H9 (cell line): Measurements from ENCODE around the gene RPL35. TPM values are rescaled to one million over a fixed set of nuclear protein-coding genes. Genes with fewer than 3 reads are reported as not detected.

Source experiments
- DNase-seq: peaks from one replicate; pipeline ENCODE4 v3.0.0-alpha.2; 2017
- H2AFZ ChIP-seq: one replicate; pipeline ENCODE4 v1.6.1; 2013; ENCODE audit warnings: mild to moderate bottlenecking, low read length, control low read depth, moderate library complexity
- H2AK5ac ChIP-seq: 2 replicates; pipeline ENCODE4 v1.6.1; 2013; ENCODE audit warnings: low read length, control low read depth, mixed read lengths; ENCODE audit not compliant: insufficient read length
- H2BK120ac ChIP-seq: one replicate; pipeline ENCODE4 v1.6.1; 2013; ENCODE audit warnings: low read depth, mild to moderate bottlenecking, low read length, control low read depth, inconsistent platforms; ENCODE audit not compliant: poor library complexity, severe bottlenecking
- H2BK12ac ChIP-seq: 2 replicates; pipeline ENCODE4 v1.6.1; 2013; ENCODE audit warnings: low read length, control low read depth, mixed read lengths, low read depth; ENCODE audit not compliant: insufficient read length
- H2BK15ac ChIP-seq: 2 replicates; pipeline ENCODE4 v1.6.1; 2013; ENCODE audit warnings: low read depth, low read length, control low read depth
- H2BK20ac ChIP-seq: one replicate; pipeline ENCODE4 v1.6.1; 2013; ENCODE audit warnings: low read depth, mild to moderate bottlenecking, low read length, control low read depth, inconsistent platforms; ENCODE audit not compliant: poor library complexity, severe bottlenecking
- H2BK5ac ChIP-seq: 2 replicates; pipeline ENCODE4 v1.6.1; 2013; ENCODE audit warnings: low read length, control low read depth, mixed read lengths; ENCODE audit not compliant: insufficient read length
- H3K14ac ChIP-seq: 2 replicates; pipeline ENCODE4 v1.6.1; 2013; ENCODE audit warnings: low read length, control low read depth; ENCODE audit not compliant: insufficient read depth
- H3K18ac ChIP-seq: 2 replicates; pipeline ENCODE4 v1.6.1; 2013; ENCODE audit warnings: low read depth, mild to moderate bottlenecking, mixed read lengths, low read length, control low read depth; ENCODE audit not compliant: insufficient read length
- H3K23ac ChIP-seq: 2 replicates; pipeline ENCODE4 v1.6.1; 2013; ENCODE audit warnings: low read length, control low read depth, mixed read lengths, low read depth; ENCODE audit not compliant: insufficient read length
- H3K23me2 ChIP-seq: 2 replicates; pipeline ENCODE4 v1.6.1; 2013; ENCODE audit warnings: low read depth, mild to moderate bottlenecking, mixed read lengths, low read length, control low read depth; ENCODE audit not compliant: insufficient read length, poor library complexity, severe bottlenecking
- H3K27ac ChIP-seq: 2 replicates; pipeline ENCODE4 v1.5.1; 2013; ENCODE audit warnings: low read length, control low read depth, mixed read lengths, low read depth; ENCODE audit not compliant: insufficient read length
- H3K27me3 ChIP-seq: 2 replicates; pipeline ENCODE4 v1.6.1; 2013; ENCODE audit warnings: low read length, control low read depth, inconsistent platforms; ENCODE audit not compliant: insufficient read depth
- H3K4ac ChIP-seq: 2 replicates; pipeline ENCODE4 v1.6.1; 2013; ENCODE audit warnings: low read depth, mild to moderate bottlenecking, control low read depth, inconsistent platforms, low read length, moderate library complexity
- H3K4me1 ChIP-seq: 2 replicates; pipeline ENCODE4 v1.6.1; 2013; ENCODE audit warnings: low read length, control low read depth, inconsistent platforms; ENCODE audit not compliant: insufficient read depth
- H3K4me2 ChIP-seq: 2 replicates; pipeline ENCODE4 v1.6.1; 2013; ENCODE audit warnings: low read length, control low read depth, mixed read lengths; ENCODE audit not compliant: insufficient read length, insufficient read depth
- H3K56ac ChIP-seq: 2 replicates; pipeline ENCODE4 v1.6.1; 2013; ENCODE audit warnings: low read depth, mild to moderate bottlenecking, mixed read lengths, low read length, control low read depth; ENCODE audit not compliant: insufficient read length
- H3K79me1 ChIP-seq: 2 replicates; pipeline ENCODE4 v1.6.1; 2013; ENCODE audit warnings: low read depth, mild to moderate bottlenecking, moderate library complexity, low read length, control low read depth, inconsistent platforms; ENCODE audit not compliant: insufficient read depth, poor library complexity, severe bottlenecking
- H3K79me2 ChIP-seq: 2 replicates; pipeline ENCODE4 v1.6.1; 2013; ENCODE audit warnings: low read length, control low read depth, inconsistent platforms; ENCODE audit not compliant: insufficient read depth
- H3K9ac ChIP-seq: 2 replicates; pipeline ENCODE4 v1.6.1; 2013; ENCODE audit warnings: low read length, control low read depth, mixed read lengths; ENCODE audit not compliant: insufficient read length; ENCODE audit errors: extremely low read depth
- H3K9me3 ChIP-seq: one replicate; pipeline ENCODE4 v1.6.1; 2013; ENCODE audit warnings: low read depth, low read length, inconsistent platforms; ENCODE audit not compliant: control insufficient read depth
- H3T11ph ChIP-seq: one replicate; pipeline ENCODE4 v1.6.1; 2013; ENCODE audit warnings: mild to moderate bottlenecking, low read length, control low read depth, inconsistent platforms
- H4K20me1 ChIP-seq: one replicate; pipeline ENCODE4 v1.6.1; 2013; ENCODE audit not compliant: control insufficient read depth, insufficient read length, insufficient read depth
- H4K5ac ChIP-seq: 2 replicates; pipeline ENCODE4 v1.6.1; 2013; ENCODE audit warnings: low read depth, mild to moderate bottlenecking, mixed read lengths, low read length, control low read depth; ENCODE audit not compliant: insufficient read length
- H4K8ac ChIP-seq: replicated peaks from 2 replicates; pipeline ENCODE4 v1.6.1; 2013; ENCODE audit warnings: low read length, control low read depth, mixed read lengths, low read depth; ENCODE audit not compliant: insufficient read length
- H4K91ac ChIP-seq: 2 replicates; pipeline ENCODE4 v1.6.1; 2013; ENCODE audit warnings: low read depth, mild to moderate bottlenecking, moderate library complexity, mixed read lengths, low read length, control low read depth; ENCODE audit not compliant: insufficient read length
- H3K27ac Mint-ChIP-seq, 3 experiments: 2 replicates in 2 of 3; 3 replicates in 1 of 3; pipeline ENCODE4 v1.8.0; 2020 to 2021; ENCODE audit warnings: mixed read lengths in 3 of 3, mild to moderate bottlenecking in 1 of 3, moderate library complexity in 1 of 3
- H3K27me3 Mint-ChIP-seq: 2 replicates; pipeline ENCODE4 v1.8.0; 2021; ENCODE audit warnings: low read depth, mild to moderate bottlenecking, moderate library complexity, mixed read lengths
- H3K36me3 Mint-ChIP-seq, 3 experiments: 2 replicates in 2 of 3; 3 replicates in 1 of 3; pipeline ENCODE4 v1.8.0; 2020 to 2021; ENCODE audit warnings: low read depth in 3 of 3, mixed read lengths in 3 of 3; ENCODE audit not compliant: insufficient read depth in 1 of 3
- H3K4me1 Mint-ChIP-seq, 2 experiments: 2 replicates each; pipeline ENCODE4 v1.8.0; 2020; ENCODE audit warnings: mixed read lengths in 2 of 2
- H3K4me3 Mint-ChIP-seq, 2 experiments: 2 replicates in 1 of 2; 3 replicates in 1 of 2; pipeline ENCODE4 v1.8.0; 2020 to 2021; ENCODE audit warnings: mild to moderate bottlenecking in 2 of 2, mixed read lengths in 2 of 2, moderate library complexity in 1 of 2
- H3K9me3 Mint-ChIP-seq, 2 experiments: 2 replicates in 1 of 2; 3 replicates in 1 of 2; pipeline ENCODE4 v1.8.0; 2020; ENCODE audit warnings: mild to moderate bottlenecking in 2 of 2, mixed read lengths in 2 of 2, moderate library complexity in 1 of 2
- CTCF ChIP-seq: fragments of 200-600 bp; sonication (generic); conservative IDR thresholded peaks from 3 replicates; pipeline ENCODE4 v1.8.0; 2021; ENCODE audit warnings: antibody characterized with exemption, mild to moderate bottlenecking
- WGBS: extraction: QIAGEN DNeasy Blood & Tissue Kit; methylation state at CpG from one replicate; pipeline ENCODE4 v1.1.7; 2013; ENCODE audit warnings: missing lambda C conversion rate, low lambda C conversion rate, mixed read lengths; ENCODE audit not compliant: insufficient read length; ENCODE audit errors: extremely low coverage; 5-methylcytosine and 5-hydroxymethylcytosine counted together
- total RNA-seq: library from RNA; stranded (reverse); gene quantifications from 2 replicates; pipeline ENCODE4 v1.2.1, GENCODE V29; 2021

Gene RPL35
- total RNA-seq, 1 experiment from 2014 or later, result 1,840 TPM

GRCh38 chr9:124873664-124874063, 11.9 kb upstream of the RPL35 start:
- Histone ChIP-seq H3K56ac (no peak overlapping the region), H3K79me2 (peaks cover 27% of the 10 kb centered on the region; the same call in 1 of the 2 replicates), H2BK120ac (no peak overlapping the region), H3K14ac (no peak overlapping the region), H3K9ac (no peak overlapping the region), H4K20me1 (no peaks in the 10 kb centered on the region), H4K5ac (no peak overlapping the region), H2BK20ac (no peak overlapping the region), H2BK15ac (no peak overlapping the region), H4K91ac (no peak overlapping the region), H2AFZ (no peak overlapping the region), H2BK12ac (no peak overlapping the region), H2AK5ac (no peak overlapping the region), H3K9me3 (no peaks in the 10 kb centered on the region), H3K23ac (no peak overlapping the region), H3K27ac (no peak overlapping the region), H3K79me1 (peaks cover 9% of the 10 kb centered on the region), H3K4me2 (no peak overlapping the region), H3K18ac (no peak overlapping the region), H4K8ac (no peak overlapping the region), H3K23me2 (peaks cover 8% of the 10 kb centered on the region), H3T11ph (no peak overlapping the region), H2BK5ac (no peak overlapping the region), H3K4ac (no peak overlapping the region), H3K27me3 (no peaks in the 10 kb centered on the region), H3K4me1 (peaks cover 6% of the 10 kb centered on the region)
- no peak for DNase-seq
- Mint-ChIP-seq H3K27ac (peak overlapping the region in 1 of 3 experiments; percentile 49; a peak in 2 of 7 replicates), H3K4me3 (no peak overlapping the region), H3K9me3 (no peaks in the 10 kb centered on the region), H3K4me1 (peaks cover 25 to 27% of the 10 kb centered on the region in 2 experiments), H3K36me3 (peaks cover 34 to 73% (median 59%) of the 10 kb centered on the region in 3 experiments), H3K27me3 (no peaks in the 10 kb centered on the region)
- no CpG with 5 or more reads among the region's 14 CpGs for WGBS
- no peak for TF ChIP-seq CTCF
